K562 (cell line): ENCODE data around the gene GLCCI1. TPM values are rescaled to one million over a fixed set of nuclear protein-coding genes. Genes with fewer than 3 reads are reported as not detected.

Experiments
- ATAC-seq: fragments of 200-7000 bp; cut with Tn5 transposase; 3 replicates; pipeline ENCODE4 v1.9.1; 2020; ENCODE audit warnings: moderate library complexity
- BruUV-seq: library from RNA; stranded (reverse); fragments of 400-500 nt; replicated peaks from 2 replicates; lab custom pipeline; 2021; lab: Mats Ljungman, UMichigan
- CTCF ChIA-PET: fragments of 300-600 bp; formaldehyde crosslinking; extraction: SDS; loops from one replicate; lab custom pipeline; 2021; ENCODE audit warnings: low intra/inter-chr PET ratio; lab: Yijun Ruan, JAX
- POLR2A ChIA-PET: fragments of 300-600, 350-650 bp; sonication (Branson Sonifier 250); formaldehyde crosslinking; extraction: SDS; loops from one replicate; lab custom pipeline; 2021; ENCODE audit warnings: antibody characterized with exemption, inconsistent platforms; lab: Yijun Ruan, JAX
- DNase-seq, 4 experiments: peaks; one replicate each; pipeline versions ENCODE4 v3.0.0 to v3.0.0-alpha.2; 2011 to 2018; ENCODE audit warnings: low spot score in 3 of 4, mixed read lengths in 3 of 4; ENCODE audit errors: extremely low read depth in 1 of 4
- FAIRE-seq: peaks from 2 replicates; lab custom pipeline; 2011; peaks lifted over from hg19 to GRCh38; lab: Jason Lieb, UNC
- H2AFZ ChIP-seq: 2 replicates; pipeline ENCODE4 v1.6.0; 2011; ENCODE audit warnings: low read depth, low read length, control low read depth, inconsistent platforms
- H3K27ac ChIP-seq: fragments of 200-600 bp; 3 replicates; pipeline ENCODE4 v1.8.0; 2011; ENCODE audit warnings: low read depth, mild to moderate bottlenecking, control low read depth, inconsistent platforms, low read length, moderate library complexity, mixed read lengths; ENCODE audit errors: extremely low read depth
- H3K27me3 ChIP-seq, 2 experiments: fragments of 300-600 bp in 1 of 2; 2 replicates in 1 of 2; 3 replicates in 1 of 2; pipeline versions ENCODE4 v1.6.0 to v1.8.0; 2011; ENCODE audit warnings: inconsistent platforms in 2 of 2, low read length in 2 of 2, mild to moderate bottlenecking in 1 of 2, mixed read lengths in 1 of 2, moderate library complexity in 1 of 2; ENCODE audit not compliant: control insufficient read depth in 2 of 2, insufficient read depth in 2 of 2
- H3K36me3 ChIP-seq: fragments of 300-600 bp; 3 replicates; pipeline ENCODE4 v1.8.0; 2011; ENCODE audit warnings: mild to moderate bottlenecking, low read length, inconsistent platforms; ENCODE audit not compliant: control insufficient read depth, insufficient read depth
- H3K4me1 ChIP-seq, 2 experiments: fragments of 200-600 bp in 1 of 2; replicated peaks in 1 of 2; 2 replicates in 1 of 2; 3 replicates in 1 of 2; pipeline versions ENCODE4 v1.5.1 to v1.8.0; 2011; ENCODE audit warnings: inconsistent platforms in 2 of 2, low read length in 2 of 2, mild to moderate bottlenecking in 1 of 2, mixed read lengths in 1 of 2, moderate library complexity in 1 of 2; ENCODE audit not compliant: control insufficient read depth in 2 of 2, insufficient read depth in 2 of 2
- H3K4me2 ChIP-seq: 2 replicates; pipeline ENCODE4 v1.6.1; 2011; ENCODE audit warnings: low read length, control low read depth, inconsistent platforms, mixed read lengths; ENCODE audit not compliant: insufficient read depth
- H3K4me3 ChIP-seq: fragments of 200-600 bp; sonication (generic), shearing (Covaris generic); 2 replicates; pipeline ENCODE4 v1.5.1; 2016; ENCODE audit warnings: control low read depth, inconsistent platforms
- H3K79me2 ChIP-seq: fragments of 200-600 bp; 3 replicates; pipeline ENCODE4 v1.8.0; 2011; ENCODE audit warnings: low read length, inconsistent platforms; ENCODE audit not compliant: control insufficient read depth, insufficient read depth
- H3K9ac ChIP-seq, 2 experiments: 2 replicates each; pipeline versions ENCODE4 v1.6.0 to v1.6.1; 2011; ENCODE audit warnings: low read depth in 2 of 2, low read length in 2 of 2, control low read depth in 1 of 2, inconsistent platforms in 1 of 2, mild to moderate bottlenecking in 1 of 2, mixed read lengths in 1 of 2; ENCODE audit not compliant: insufficient read depth in 1 of 2
- H3K9me1 ChIP-seq: one replicate; pipeline ENCODE4 v1.6.0; 2011; ENCODE audit warnings: inconsistent platforms, mild to moderate bottlenecking, low read length, moderate library complexity; ENCODE audit not compliant: control insufficient read depth, insufficient read depth
- H3K9me3 ChIP-seq: replicated peaks from 2 replicates; pipeline ENCODE4 v1.5.1; 2011; ENCODE audit warnings: low read depth, low read length, inconsistent platforms; ENCODE audit not compliant: control insufficient read depth, insufficient read depth
- H4K20me1 ChIP-seq: replicated peaks from 2 replicates; pipeline ENCODE4 v1.6.1; 2011; ENCODE audit warnings: low read length, inconsistent platforms, mixed read lengths; ENCODE audit not compliant: control insufficient read depth, insufficient read depth
- BMI1 ChIP-seq: fragments of 150-350 bp; IDR thresholded peaks from 2 replicates; pipeline ENCODE4 v1.6.1; 2014; ENCODE audit warnings: low read length
- BRF2 ChIP-seq: IDR thresholded peaks from 3 replicates; pipeline ENCODE4 v1.6.1; 2011; ENCODE audit warnings: borderline replicate concordance, mild to moderate bottlenecking; ENCODE audit not compliant: insufficient read length, insufficient read depth
- E2F4 ChIP-seq: sonication (generic); formaldehyde crosslinking; IDR thresholded peaks from 2 replicates; pipeline ENCODE4 v1.8.0; 2022; ENCODE audit warnings: mild to moderate bottlenecking, low read depth, missing genetic modification reagents
- KDM5B ChIP-seq: fragments of 200-600 bp; sonication (generic); IDR thresholded peaks from 2 replicates; pipeline ENCODE4 v1.6.1; 2012; ENCODE audit warnings: low read depth, mild to moderate bottlenecking, moderate library complexity, low read length, control low read depth, inconsistent platforms; ENCODE audit not compliant: insufficient replicate concordance
- KLF10 ChIP-seq: fragments of 250-450 bp; sonication (Bioruptor Pico); IDR thresholded peaks from 2 replicates; pipeline ENCODE4 v1.6.1; 2021; ENCODE audit warnings: matching md5 sums
- SIX5 ChIP-seq, 2 experiments: IDR thresholded peaks; 2 replicates each; pipeline ENCODE4 v1.6.1; 2011; ENCODE audit warnings: low read length in 2 of 2, borderline replicate concordance in 1 of 2, low read depth in 1 of 2, mild to moderate bottlenecking in 1 of 2, moderate library complexity in 1 of 2; ENCODE audit not compliant: insufficient read depth in 1 of 2
- TRIM25 ChIP-seq: fragments of 450-650 bp; IDR thresholded peaks from 2 replicates; pipeline ENCODE4 v1.7.0; 2016; ENCODE audit warnings: borderline replicate concordance
- TSHZ1 ChIP-seq: fragments of 250-450 bp; sonication (Bioruptor Pico); IDR thresholded peaks from 2 replicates; pipeline ENCODE4 v1.4.0; 2020; ENCODE audit warnings: mild to moderate bottlenecking, moderate library complexity
- WGBS: fragments of 100-300 bp; shearing (Covaris generic); methylation state at CpG from one replicate; pipeline ENCODE4 v1.1.6; 2016; ENCODE audit warnings: low coverage, mixed read lengths; ENCODE audit not compliant: insufficient coverage; ENCODE audit errors: missing lambda C conversion rate; 5-methylcytosine and 5-hydroxymethylcytosine counted together
- in situ Hi-C: fragments of 300-500 bp; cut with MboI; formaldehyde crosslinking; loops from 4 replicates; pipeline ENCODE4 v1.15.0; 2018; ENCODE audit warnings: inconsistent platforms, mixed read lengths
- intact Hi-C: fragments of 100-400 bp; cut with micrococcal nuclease; formaldehyde crosslinking; loops from 2 replicates; pipeline ENCODE4 v1.14.2; 2022
- polyA plus RNA-seq, 8 experiments: library from polyadenylated mRNA; depleted of rRNA in 4 of 8; stranded (reverse) in 5 of 8; unstranded in 3 of 8; fragments of >200 nt; fragmentation: Nextera tagmentation in 2 of 8; fragmentation: Illumina TruSeq in 1 of 8; extraction: Ambion mirVana in 2 of 8; extraction: Trizol in 1 of 8; gene quantifications; 2 replicates each; pipeline versions ENCODE4 v1.2.1 to v1.2.3, GENCODE V29; 2011 to 2014; ENCODE audit warnings: inconsistent platforms in 1 of 8, missing spikeins in 1 of 8
- total RNA-seq, 7 experiments: library from RNA; depleted of rRNA in 6 of 7; stranded (reverse); fragments of >200 nt in 6 of 7; fragmentation: Illumina TruSeq in 2 of 7; extraction: Trizol in 2 of 7; gene quantifications; 2 replicates each; pipeline versions ENCODE4 v1.2.1 to v1.2.3, GENCODE V29; 2011 to 2021; ENCODE audit warnings: low replicate concordance in 1 of 7
- TF ChIP-seq, protein P1 (sequence below): sonication (generic); formaldehyde crosslinking; IDR thresholded peaks from 2 replicates; pipeline ENCODE4 v1.9.0; 2022; ENCODE audit warnings: mild to moderate bottlenecking, missing genetic modification reagents

Gene GLCCI1
- total and polyA plus RNA-seq, 9 of the 15 experiments (the other 6 are each of a cell fraction or from before 2014, with no cell fraction given): 2.7 to 11.9 (median 7.2) TPM

- no peaks in the 10 kb centered on the region for H3K36me3 ChIP-seq
- ChIA-PET POLR2A (no interaction called here), CTCF (no interaction called here)
- H3K9ac ChIP-seq: no peak overlapping the region
- no peak overlapping the region for H3K27ac ChIP-seq
- H2AFZ ChIP-seq: no peak overlapping the region
- H3K9me1 ChIP-seq: no peaks in the 10 kb centered on the region
- no TSS peak for BruUV-seq
- H3K4me1 ChIP-seq: no peaks in the 10 kb centered on the region
- TF ChIP-seq TSHZ1 (CRISPR knock-in tag) (no peak), E2F4 (CRISPR knock-in tag) (no peak), BRF2 (no peak), SIX5 (IDR thresholded peaks at IDR 0.05; ENCODE audit: borderline replicate concordance in 1 of 2, insufficient read depth in 1 of 2, low read depth in 1 of 2, low read length in 2 of 2) (no peak), KLF10 (CRISPR knock-in tag) (no peak), TRIM25 (no peak), BMI1 (no peak), KDM5B (no peak)
- TF ChIP-seq, protein P1, sequence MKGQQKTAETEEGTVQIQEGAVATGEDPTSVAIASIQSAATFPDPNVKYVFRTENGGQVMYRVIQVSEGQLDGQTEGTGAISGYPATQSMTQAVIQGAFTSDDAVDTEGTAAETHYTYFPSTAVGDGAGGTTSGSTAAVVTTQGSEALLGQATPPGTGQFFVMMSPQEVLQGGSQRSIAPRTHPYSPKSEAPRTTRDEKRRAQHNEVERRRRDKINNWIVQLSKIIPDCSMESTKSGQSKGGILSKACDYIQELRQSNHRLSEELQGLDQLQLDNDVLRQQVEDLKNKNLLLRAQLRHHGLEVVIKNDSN: no peak
- H3K4me3 ChIP-seq: no peak overlapping the region
- in situ Hi-C loops: no loop called here
- 43% methylated on average over 2 of the region's 2 CpGs for WGBS
- no peaks in the 10 kb centered on the region for H3K27me3 ChIP-seq
- H4K20me1 ChIP-seq: no peaks in the 10 kb centered on the region
- H3K4me2 ChIP-seq: no peak overlapping the region
- intact Hi-C loops: no loop called here
- FAIRE-seq: no peak
- no peaks in the 10 kb centered on the region for H3K79me2 ChIP-seq
- no peaks in the 10 kb centered on the region for H3K9me3 ChIP-seq
- DNase-seq: no peak
- no peak for ATAC-seq
Observed at GRCh38 chr7:7957513-7957912, 11.1 kb upstream of the GLCCI1 start.
